OCI-LY3 (cell line): Measurements from ENCODE around the gene MPV17L2.

Source experiments
- H2AFZ ChIP-seq: fragments of 200-600, 300-600 bp; shearing (Covaris generic); 2 replicates; pipeline ENCODE4 v1.6.0; 2014; ENCODE audit warnings: antibody characterized with exemption, low read depth, low read length
- H3K27ac ChIP-seq: fragments of 200-600, 300-600 bp; sonication (generic); 2 replicates; pipeline ENCODE4 v1.5.1; 2014; ENCODE audit warnings: mild to moderate bottlenecking, low read length, moderate library complexity, mixed read lengths
- H3K27me3 ChIP-seq: fragments of 200-600, 300-600 bp; sonication (generic); 2 replicates; pipeline ENCODE4 v1.6.1; 2014; ENCODE audit warnings: low read depth, low read length, mixed read lengths
- H3K36me3 ChIP-seq: fragments of 200-600, 300-600 bp; sonication (generic); replicated peaks from 2 replicates; pipeline ENCODE3; 2014; ENCODE audit warnings: low read depth, low read length, mixed read lengths
- H3K4me1 ChIP-seq: fragments of 300-600, 200-600 bp; sonication (generic); 2 replicates; pipeline ENCODE4 v1.6.1; 2014; ENCODE audit warnings: low read length, mixed read lengths
- H3K4me2 ChIP-seq: fragments of 200-600, 300-600 bp; sonication (generic); 2 replicates; pipeline ENCODE4 v1.6.1; 2014; ENCODE audit warnings: low read length, mixed read lengths
- H3K4me3 ChIP-seq: fragments of 300-600, 200-600 bp; sonication (generic); 2 replicates; pipeline ENCODE4 v1.5.1; 2014; ENCODE audit warnings: antibody characterized with exemption, mild to moderate bottlenecking, low read length, moderate library complexity
- H3K79me2 ChIP-seq: fragments of 300-600, 200-600 bp; shearing (Covaris generic); 2 replicates; pipeline ENCODE4 v1.6.1; 2014; ENCODE audit warnings: mild to moderate bottlenecking, low read length, mixed read lengths
- H3K9ac ChIP-seq: fragments of 300-600, 200-600 bp; shearing (Covaris generic); 2 replicates; pipeline ENCODE4 v1.6.0; 2014; ENCODE audit warnings: mild to moderate bottlenecking, low read length, moderate library complexity
- H3K9me3 ChIP-seq: fragments of 200-600, 300-600 bp; shearing (Covaris generic); 2 replicates; pipeline ENCODE4 v1.6.1; 2014; ENCODE audit warnings: low read length, mixed read lengths; ENCODE audit not compliant: insufficient read depth
- H4K20me1 ChIP-seq: fragments of 200-600, 300-600 bp; sonication (generic); 2 replicates; pipeline ENCODE4 v1.6.1; 2016; ENCODE audit warnings: low read length, mixed read lengths; ENCODE audit not compliant: insufficient read depth
- CTCF ChIP-seq: fragments of 200-600, 300-600 bp; sonication (generic); IDR thresholded peaks from 2 replicates; pipeline ENCODE4 v1.5.1; 2014; ENCODE audit warnings: antibody characterized with exemption, low read length, low read depth
- EZH2phosphoT487 ChIP-seq: fragments of 200-600 bp; shearing (Covaris generic); IDR thresholded peaks from 2 replicates; pipeline ENCODE4 v1.6.1; 2018; ENCODE audit warnings: antibody characterized with exemption, mixed run types, low read depth

Gene MPV17L2

DNA sequence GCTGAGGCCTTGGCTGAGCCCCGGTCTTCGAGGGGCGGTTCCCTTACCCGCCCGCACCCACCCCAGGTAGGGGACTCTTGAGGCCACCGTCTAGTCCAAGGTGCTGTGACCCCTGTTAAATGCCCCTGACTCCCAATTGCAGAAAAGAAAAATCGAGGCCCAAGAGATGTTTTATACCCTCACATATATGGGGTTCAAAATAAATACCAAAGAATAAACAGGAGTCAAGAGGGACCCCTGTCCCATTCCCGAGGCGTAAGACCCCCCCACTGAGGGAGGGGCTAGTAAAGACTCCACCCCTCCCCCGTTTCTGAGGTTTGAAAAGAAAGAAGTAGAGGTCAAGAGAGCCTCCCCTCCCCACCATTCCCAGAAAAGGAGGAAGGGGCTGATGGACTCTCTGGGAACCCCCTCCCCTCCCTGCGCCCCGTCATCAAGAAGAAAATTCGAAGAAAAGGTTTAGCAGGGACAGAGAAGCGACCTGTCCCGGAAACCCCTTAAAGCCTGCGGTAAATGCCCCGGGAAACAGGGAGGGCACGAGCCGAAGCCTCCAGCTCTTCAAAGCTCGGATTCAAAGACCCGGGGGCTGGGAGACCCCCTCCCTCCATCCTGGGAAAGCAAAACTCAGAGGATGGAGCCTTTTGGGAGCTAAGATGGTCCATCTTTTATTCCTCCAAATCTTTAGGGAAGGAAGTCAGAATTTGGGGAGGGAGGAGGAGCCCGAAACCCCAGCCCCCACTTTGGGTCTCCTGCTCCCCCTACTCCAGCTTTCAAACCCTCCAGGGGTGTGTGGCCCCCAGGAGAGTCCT, 11.6 kb downstream of the MPV17L2 start:
- Histone ChIP-seq H2AFZ (peak overlapping the region; percentile 67), H3K9me3 (no peaks in the 10 kb centered on the region), H3K27ac (peak overlapping the region; percentile 64), H3K4me3 (peak overlapping the region; percentile 81), H3K4me2 (peak overlapping the region; percentile 68), H4K20me1 (peaks cover 12% of the 10 kb centered on the region; the same call in 1 of the 2 replicates), H3K9ac (peak overlapping the region; percentile 76), H3K27me3 (peaks cover 6% of the 10 kb centered on the region), H3K36me3 (peaks cover 6% of the 10 kb centered on the region), H3K4me1 (peaks cover 13% of the 10 kb centered on the region), H3K79me2 (peaks cover 5% of the 10 kb centered on the region; the same call in 1 of the 2 replicates)
- no peak for TF ChIP-seq EZH2phosphoT487
- TF ChIP-seq CTCF, result no peak

DNA sequence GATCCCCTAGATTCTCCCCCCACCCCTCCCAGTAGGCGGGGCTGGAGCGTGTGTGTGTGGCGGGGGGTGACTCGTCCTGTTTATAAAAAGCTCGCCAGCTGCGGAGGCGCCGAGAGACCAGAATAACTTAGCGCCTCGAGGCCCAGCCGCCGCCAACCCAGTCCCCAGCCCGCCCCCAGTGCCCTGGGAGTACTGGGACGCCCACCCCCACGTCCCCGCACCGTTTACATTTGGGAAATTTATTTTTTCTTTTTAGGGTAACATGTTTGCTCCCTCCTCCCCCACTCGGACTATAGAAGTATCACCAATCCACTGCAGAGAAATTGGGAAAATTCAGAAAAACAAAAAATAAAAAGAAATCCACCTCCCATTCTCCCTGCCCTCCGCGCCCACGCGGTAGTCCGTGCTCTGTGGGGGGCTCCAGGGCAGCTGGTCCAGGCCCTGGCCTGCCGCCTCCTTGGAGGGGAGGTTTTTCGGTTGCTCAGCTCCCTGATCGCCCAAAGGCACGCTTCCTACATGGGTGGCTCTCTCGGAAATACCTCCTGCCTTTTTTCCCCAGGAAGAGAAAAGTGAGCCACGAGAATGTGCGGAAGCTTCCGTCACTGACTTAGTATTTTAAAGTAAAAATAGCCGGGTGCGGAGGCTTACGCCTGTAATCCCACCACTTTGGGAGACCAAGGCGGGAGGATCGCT, 12.3 kb downstream of the MPV17L2 start:
- peaks cover 12% of the 10 kb centered on the region; the same call in 1 of the 2 replicates for H4K20me1 ChIP-seq
- H3K79me2 ChIP-seq, result peaks cover 5% of the 10 kb centered on the region; the same call in 1 of the 2 replicates
- H3K9ac ChIP-seq, result peak overlapping the region; percentile 76
- H3K9me3 ChIP-seq, result no peaks in the 10 kb centered on the region
- H3K4me3 ChIP-seq, result peak overlapping the region; percentile 81
- peaks cover 13% of the 10 kb centered on the region for H3K4me1 ChIP-seq
- TF ChIP-seq EZH2phosphoT487 (no peak), CTCF (no peak)
- peak overlapping the region; percentile 68 for H3K4me2 ChIP-seq
- H3K36me3 ChIP-seq, result peaks cover 6% of the 10 kb centered on the region
- peaks cover 12% of the 10 kb centered on the region for H3K27me3 ChIP-seq
- H2AFZ ChIP-seq, result peak overlapping the region; percentile 67; the same call in 1 of the 2 replicates
- H3K27ac ChIP-seq, result peak overlapping the region; percentile 64

DNA sequence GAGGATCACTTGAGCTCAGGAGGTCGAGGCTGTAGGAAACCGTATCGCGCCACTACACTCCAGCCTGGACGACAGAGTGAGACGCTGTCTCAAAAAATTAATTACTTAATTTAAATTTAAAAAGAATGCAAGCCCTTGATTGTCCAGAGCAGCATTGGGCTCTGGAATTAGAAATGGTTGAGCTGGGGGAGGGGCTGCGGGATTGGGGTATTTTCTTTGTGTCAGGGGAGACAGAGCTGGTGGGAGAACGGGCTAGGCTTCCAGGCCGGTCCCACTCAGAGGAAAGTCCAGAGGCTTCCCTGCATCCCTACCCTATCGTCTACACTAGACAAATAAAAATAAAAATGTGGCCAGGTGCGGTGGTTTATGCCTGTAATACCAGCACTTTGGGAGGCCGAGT, 13.0 kb downstream of the MPV17L2 start:
- Histone ChIP-seq H2AFZ (no peak overlapping the region), H3K4me2 (no peak overlapping the region), H3K9ac (no peak overlapping the region)

More for the DNA sequence above, 13.0 kb downstream of the MPV17L2 start:
- TF ChIP-seq EZH2phosphoT487 (no peak), CTCF (no peak)
- H4K20me1 ChIP-seq, result peaks cover 12% of the 10 kb centered on the region; the same call in 1 of the 2 replicates
- no peak overlapping the region for H3K4me3 ChIP-seq
- no peaks in the 10 kb centered on the region for H3K9me3 ChIP-seq
- H3K4me1 ChIP-seq, result peaks cover 13% of the 10 kb centered on the region
- H3K79me2 ChIP-seq, result peaks cover 5% of the 10 kb centered on the region; the same call in 1 of the 2 replicates
- H3K27ac ChIP-seq, result no peak overlapping the region
- H3K27me3 ChIP-seq, result peaks cover 19% of the 10 kb centered on the region
- H3K36me3 ChIP-seq, result peaks cover 6% of the 10 kb centered on the region
